ENCODE results near the gene ABRAXAS1.

The ABRAXAS1 gene

GRCh38 chr4:83454686-83455085 is 30.2 kb downstream of the ABRAXAS1 start:
- no peak for FAIRE-seq
- no peak for DNase-seq (ENCODE audit: low spot score)

DNA sequence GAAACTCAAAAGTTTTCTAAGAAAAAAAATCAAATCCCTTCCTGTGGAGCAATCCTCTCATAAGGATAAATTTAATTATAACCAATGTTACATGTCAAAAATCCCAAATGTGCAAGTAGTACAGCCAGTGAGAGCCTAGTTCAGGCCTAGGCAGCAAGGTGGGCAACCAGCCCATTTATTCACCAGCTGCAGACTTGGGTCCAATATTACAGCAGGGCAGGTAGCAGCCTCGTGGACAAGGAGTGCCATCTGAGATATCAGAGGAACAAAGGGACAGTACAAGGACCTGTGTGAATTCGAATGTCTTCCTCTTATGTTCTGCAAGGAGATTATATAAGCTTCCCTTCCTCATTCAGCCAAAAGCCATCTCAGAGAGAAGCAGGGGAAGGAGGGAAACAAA is 35.9 kb downstream of the ABRAXAS1 start:
- FAIRE-seq, result no peak
- no peak for DNase-seq (ENCODE audit: low spot score)

GRCh38 chr4:83440899-83441298 is 44.0 kb downstream of the ABRAXAS1 start:
- no peak for FAIRE-seq

DNA sequence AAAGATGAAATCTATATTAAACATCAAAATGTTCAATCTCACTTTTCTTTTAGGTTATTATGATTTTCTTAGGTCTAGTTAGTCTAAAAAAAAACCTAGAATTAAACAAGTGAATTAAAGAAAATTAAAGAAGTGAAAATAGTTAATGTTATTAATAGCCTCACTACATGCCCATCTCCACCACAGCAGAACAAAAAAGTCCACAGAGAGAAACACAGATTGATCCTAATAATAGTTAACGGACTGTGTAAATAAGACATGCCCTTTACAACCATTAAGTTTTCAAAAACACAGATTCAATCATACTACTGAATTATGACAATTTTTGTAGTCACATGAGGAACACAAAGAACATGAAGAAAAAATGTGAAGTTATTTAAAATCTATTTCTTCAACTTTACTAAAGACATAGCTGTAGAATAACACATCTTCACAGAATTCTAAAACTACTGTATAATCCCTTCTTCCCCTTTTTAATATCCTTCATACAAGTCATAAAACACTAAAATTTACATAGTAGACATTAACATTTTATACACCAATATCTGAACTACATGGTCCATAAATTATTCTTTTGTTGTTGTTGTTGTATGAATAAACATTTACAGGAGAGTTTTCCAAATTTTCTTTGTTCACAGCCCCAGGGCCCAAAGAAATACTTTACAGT is 44.6 kb downstream of the ABRAXAS1 start:
- no peak for DNase-seq (ENCODE audit: low spot score)
- peak; percentile 14 for FAIRE-seq

More at GRCh38 chr4:83440899-83441298, 44.0 kb downstream of the ABRAXAS1 start:
- DNase-seq (ENCODE audit: low spot score), result no peak

- DNase-seq (ENCODE audit: low spot score) (no peak), FAIRE-seq (no peak)
Measured at GRCh38 chr4:83438719-83439118, 46.2 kb downstream of the ABRAXAS1 start.

GRCh38 chr4:83436680-83437079 is 48.2 kb downstream of the ABRAXAS1 start:
- no peak for DNase-seq (ENCODE audit: low spot score)
- no peak for FAIRE-seq

DNA sequence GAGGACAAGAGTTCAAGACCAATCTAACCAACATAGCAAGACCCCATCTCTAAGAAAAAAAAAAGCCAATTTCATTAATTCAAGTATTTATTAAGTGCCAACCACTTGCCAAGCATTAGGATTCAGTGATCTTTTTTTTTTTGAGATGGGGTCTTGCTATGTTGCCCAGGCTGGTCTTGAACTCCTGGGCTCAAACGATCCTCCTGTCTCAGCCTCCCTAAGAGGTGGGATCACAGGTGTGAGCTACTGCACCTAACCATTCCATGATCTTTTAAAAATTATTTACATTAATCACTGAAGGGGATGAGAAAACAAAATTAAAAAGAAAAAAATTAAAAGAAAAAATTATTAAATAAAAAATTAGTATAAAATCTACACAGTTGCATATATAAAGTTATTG is 53.7 kb downstream of the ABRAXAS1 start:
- DNase-seq (ENCODE audit: low spot score), result no peak
- no peak for FAIRE-seq

DNA sequence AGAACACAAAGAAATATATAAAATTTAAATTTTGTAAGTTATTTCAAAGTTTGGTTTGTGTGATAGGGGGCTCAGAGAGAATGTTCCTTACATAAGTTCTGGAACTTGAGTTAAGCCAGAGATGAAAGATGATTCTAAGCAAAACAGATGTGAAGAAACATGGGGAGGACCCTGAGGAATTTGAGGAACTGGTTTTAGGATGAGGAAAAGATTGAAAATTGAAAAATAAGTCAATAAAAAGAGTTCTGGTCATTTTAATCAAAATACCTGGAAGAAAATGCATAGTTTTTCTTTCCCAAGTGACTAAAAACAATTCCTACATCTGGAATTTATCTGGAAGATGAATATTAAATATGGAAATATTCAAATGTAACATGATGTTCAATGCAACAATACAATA is 66.7 kb downstream of the ABRAXAS1 start:
- DNase-seq (ENCODE audit: low spot score) (no peak), FAIRE-seq (no peak)

GRCh38 chr4:83417566-83417965 is 67.3 kb downstream of the ABRAXAS1 start:
- no peak for FAIRE-seq
- DNase-seq (ENCODE audit: low spot score), result no peak

GRCh38 chr4:83413676-83414075 is 71.2 kb downstream of the ABRAXAS1 start:
- FAIRE-seq (no peak), DNase-seq (ENCODE audit: low spot score) (no peak)

All from RCC 7860 (cell line).